Non-pigmented ciliary epithelial cell (primary cell): Measurements from ENCODE around the gene GSK3B.
"Not testable (repeated sequence)": the region's sequence is repeated elsewhere in the genome, so short reads cannot be mapped to it uniquely, and the experiment has no call there.

Experiments used
- DNase-seq: peaks from one replicate; pipeline ENCODE4 v3.0.0-alpha.2; 2010; ENCODE audit warnings: low read depth

Gene GSK3B

DNA sequence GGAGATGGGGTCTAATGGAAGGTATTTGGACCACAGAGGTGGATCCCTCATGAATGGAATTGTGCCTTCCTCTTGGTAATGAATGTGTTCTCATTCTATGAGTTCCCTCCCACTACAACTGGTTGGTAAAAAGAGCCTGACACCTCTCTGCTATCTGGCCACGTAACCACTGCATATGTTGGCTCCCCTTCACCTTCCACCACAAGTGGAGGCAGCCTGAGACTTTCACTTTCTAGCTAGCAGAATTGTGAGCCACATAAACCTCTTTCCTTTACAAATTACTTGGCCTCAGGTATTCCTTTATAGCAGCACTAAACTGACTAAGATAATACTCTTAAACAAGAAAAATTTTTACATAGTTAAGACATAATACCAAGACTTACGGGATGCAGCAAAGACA is 157.0 kb downstream of the GSK3B start:
- DNase-seq: no peak

DNA sequence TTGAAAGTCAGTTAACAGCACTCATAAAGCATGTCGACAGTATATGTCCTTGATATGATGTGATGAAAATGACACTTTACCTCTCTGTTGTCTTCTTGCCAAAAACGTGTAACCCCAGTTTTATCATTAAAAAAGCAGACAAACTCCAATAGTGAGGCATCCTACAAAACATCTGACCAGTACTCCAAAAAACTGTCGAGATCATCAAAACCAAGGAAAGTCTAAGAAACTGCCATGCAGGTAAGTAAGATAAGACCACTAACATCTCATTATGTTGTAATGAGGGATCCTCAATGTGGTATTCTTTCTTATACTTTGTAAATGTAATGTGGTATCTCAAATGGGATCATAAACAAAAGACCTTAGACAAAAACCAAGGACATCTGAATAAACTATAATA is 160.0 kb downstream of the GSK3B start:
- DNase-seq: no peak

DNA sequence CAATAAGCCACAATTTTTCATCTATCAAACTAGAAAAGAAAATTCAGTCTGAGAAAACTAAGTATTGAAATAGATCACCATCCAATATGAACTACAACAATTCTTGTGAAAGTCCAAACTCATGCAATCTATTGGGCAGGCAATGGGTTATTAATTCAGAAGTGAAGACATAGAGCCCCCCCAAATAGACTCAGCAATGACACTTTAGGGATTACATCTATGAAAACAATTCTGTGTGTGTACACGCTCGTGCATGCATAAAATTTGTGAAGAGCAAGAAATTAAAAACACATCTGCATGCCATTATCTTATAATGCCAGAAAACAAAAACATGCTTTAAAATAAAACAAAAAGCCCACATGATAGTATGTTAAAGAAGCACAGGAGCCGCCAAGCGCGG is 161.0 kb downstream of the GSK3B start:
- DNase-seq: no peak

DNA sequence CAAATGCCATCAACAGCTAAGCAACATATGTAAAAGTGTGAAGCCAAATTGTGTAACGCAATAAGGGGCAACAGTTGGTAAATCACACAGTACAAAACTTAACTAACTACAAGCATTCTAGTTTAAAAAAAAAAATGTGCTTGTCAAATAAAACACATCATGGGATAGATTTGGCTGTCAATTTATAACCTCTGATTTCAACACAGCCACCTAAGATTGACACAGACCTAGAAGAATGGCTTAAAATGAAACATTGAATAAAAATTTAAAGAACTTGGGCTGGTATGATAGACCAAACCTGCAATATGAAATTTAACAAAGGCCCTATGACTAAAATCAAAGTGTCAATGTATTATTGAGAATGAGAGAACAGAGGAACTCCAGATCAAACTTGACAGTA is 164.0 kb downstream of the GSK3B start:
- DNase-seq: no peak

DNA sequence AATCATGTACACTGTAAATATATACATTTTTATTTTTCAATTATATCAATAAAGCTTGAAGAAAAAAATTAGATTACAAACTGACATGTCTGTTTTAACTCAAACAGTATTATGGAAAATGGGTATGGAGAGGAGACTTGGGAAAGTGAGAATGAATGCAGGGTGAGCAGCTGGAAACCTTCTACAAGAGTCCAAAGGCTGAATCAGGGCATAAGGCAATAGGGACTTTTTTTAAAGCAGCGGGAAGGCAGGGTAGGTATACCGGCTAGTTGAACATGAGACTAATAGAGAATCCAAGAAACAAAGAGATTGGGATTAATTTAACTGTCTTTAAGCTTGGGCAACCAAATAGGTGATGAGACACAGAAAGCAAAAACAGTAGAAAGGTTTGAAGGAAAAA is 167.1 kb downstream of the GSK3B start:
- no peak for DNase-seq

DNA sequence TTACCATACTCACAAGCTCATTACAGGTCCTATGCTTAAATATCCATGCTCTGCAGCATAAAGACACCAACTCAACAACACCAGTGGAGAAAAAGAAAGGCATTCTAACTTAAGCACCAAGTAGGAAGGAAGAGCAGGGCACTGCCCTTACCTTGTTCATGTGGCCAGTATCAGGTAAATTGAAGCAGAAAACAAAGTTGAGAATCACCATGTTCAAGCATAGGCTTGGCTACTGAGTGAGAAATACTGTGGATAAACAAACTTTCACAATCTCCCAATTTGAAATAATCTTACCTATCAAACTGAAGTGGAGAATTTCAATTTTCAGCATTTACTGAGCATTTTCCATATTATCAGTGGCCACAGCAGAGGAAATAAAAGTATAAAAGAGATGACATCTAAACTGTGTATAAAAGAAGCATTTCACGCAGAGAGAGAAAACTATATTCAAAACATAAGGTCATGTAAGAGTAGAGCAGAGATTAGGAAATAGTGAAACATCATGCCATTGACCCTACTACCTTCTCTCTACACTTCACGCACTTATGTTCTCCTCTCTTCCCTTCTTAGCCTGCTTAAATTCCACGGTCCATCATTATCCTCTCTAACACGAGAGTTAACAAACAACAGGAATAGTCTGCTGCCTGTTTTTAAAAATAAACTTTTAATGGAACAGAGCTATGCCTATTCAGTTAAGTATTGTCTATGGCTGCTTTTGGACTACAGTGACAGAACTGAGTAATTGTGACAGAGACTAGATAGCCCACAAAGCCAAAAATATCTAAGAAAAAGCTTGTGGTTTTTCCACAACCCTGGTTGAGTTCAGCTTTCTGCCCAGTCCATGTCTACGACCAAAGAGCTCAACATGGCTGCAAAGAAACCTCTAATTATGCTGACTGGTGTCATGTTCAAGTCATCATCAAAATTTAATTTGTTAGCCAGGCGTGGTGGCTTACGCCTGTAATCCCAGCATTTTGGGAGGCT is 169.8 kb downstream of the GSK3B start:
- DNase-seq: no peak

DNA sequence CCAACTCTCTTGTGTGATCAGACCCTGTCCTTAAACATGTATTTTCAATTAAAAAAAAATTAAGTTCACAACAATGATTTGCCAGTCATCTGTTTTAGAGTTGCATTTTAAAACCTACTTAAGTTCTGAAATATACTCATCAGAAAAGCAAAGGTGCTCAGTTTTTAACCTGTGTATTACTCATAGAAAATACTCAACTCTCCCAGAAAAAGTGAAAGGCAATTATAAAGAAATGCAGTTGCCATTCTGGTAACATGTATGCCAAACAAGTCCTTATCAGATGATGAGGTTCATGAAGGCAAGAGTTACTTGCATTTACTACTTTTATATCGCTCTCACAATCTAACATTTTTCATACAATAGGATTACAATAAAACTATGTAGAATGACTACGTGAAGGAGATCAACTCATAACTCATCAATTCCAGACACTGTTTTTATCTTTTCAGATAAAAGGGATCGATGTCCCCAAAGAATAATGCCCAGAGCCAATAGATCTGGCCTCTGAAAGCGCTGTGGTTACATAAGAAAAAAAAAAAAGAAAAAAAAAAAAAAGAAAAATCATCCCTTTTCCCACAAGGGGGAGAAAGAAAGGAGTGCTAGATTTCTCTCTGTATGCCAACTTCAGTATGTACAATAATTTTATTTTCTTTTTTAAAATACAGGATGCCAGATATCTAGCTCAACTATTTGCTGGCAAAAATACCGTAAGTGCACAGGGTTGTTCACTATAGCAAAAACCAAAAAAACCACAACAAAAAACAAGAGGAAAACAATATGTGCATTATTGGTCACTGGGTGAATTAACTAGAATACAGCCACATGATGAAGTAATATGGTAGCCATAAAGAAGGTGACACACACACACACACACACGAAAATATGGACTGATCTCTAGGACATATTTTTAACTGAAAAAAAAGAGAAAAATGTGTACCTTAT is 175.0 kb downstream of the GSK3B start:
- no peak for DNase-seq

DNA sequence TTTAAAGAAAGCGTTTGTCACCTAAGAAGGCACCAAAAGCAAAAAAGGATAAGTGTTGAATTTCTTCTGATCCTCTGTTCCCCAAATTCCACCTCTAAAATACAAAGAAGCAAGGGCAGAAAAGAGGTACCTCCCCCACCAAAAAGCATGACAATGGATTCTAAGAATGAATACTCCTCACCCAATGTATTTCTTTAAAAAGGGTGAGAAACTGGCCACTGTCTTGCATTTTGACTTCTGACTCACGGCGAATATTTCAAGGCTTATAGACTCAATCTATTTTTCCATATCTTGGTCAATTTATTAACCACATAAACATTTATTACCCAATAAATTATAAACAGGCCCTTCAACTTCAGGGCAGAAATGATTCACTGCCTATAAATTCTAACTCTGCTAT is 181.2 kb downstream of the GSK3B start:
- DNase-seq: no peak

DNA sequence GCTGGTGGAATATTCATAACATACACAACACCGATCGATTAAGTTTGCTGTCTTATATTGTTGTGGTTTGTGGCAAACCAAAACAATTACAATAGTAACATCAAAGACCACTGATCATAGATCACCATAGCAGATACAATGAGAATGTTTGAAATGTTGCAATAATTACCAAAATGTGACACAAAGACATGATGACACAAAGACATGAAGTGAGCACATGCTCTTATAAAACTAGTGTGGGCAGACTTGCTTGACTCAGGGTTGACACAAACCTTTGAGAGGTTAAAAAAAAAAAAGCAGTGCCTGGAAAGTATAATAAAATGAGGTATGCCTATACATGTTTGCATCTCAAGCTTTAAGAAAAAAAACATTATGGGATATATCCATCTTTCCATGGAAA is 182.0 kb downstream of the GSK3B start:
- DNase-seq: no peak

DNA sequence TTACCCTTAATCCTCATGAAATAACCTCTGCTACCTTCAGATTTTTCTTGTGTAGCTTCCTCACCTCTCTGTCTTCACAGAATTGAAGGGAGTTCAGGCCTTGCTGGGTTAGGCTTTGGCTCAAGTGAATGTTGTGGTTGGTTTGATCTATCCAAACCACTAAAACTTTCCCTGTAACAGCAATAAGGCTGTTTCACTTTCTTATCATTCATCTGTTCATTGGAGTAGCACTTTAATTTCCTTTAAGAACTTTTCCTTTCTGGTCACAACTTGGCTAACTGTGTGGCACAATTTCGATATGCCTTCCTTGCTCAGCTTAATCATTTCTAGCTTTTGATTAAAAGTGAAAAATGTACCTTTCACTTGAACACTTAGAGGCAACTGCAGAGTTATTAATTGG is 182.5 kb downstream of the GSK3B start:
- DNase-seq: no peak

DNA sequence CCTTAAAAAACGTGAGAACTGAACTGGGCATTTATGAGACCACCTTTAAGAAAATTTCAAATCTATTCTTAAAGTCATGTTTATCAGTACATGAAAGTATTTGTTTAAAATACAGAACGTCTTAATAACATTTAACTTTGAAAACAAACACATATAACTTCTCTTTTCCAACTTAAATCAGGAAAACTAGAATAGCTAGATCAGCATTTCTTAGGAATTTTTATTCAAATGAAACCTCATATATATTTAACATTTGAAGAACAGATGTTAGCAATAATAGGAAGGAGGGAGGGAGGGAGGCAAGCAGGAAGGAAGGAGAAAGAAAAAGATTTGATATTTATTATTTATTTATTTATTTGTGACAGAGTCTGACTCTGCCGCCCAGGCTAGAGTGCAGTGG is 192.2 kb downstream of the GSK3B start:
- no peak for DNase-seq

DNA sequence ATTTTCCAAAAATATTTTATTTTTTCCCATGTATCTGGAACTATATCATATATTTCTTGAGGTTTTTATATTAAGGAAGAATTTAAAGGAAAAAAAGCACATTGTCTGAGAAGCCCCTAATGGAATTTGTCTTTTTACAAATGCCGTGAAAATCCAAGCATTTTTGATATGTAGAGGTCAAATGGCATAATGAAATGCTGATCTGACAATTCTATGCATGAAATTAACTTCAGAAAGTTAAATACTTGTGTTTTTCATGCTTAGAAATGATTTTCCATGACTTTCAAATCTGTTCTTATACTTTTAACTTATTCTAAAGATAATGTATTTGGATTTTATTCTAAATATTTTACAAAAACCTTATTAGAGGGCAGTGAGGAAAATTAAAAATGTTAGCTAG is 193.1 kb downstream of the GSK3B start:
- no peak for DNase-seq

DNA sequence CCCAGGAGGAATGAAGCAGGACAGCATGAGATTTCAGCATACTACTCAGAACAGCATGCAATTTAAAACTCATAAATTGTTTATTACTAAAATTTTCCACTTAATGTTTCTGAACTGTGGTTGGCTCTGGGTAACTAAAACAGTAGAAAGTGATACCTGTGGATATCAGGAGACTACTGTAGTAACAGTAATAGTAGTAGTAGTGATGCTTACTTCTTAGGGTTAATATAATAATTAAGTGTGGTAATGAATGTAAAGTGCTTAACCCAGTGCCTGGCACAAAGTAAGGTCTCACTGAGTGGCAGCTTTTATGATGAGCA is 195.1 kb downstream of the GSK3B start:
- DNase-seq: no peak

DNA sequence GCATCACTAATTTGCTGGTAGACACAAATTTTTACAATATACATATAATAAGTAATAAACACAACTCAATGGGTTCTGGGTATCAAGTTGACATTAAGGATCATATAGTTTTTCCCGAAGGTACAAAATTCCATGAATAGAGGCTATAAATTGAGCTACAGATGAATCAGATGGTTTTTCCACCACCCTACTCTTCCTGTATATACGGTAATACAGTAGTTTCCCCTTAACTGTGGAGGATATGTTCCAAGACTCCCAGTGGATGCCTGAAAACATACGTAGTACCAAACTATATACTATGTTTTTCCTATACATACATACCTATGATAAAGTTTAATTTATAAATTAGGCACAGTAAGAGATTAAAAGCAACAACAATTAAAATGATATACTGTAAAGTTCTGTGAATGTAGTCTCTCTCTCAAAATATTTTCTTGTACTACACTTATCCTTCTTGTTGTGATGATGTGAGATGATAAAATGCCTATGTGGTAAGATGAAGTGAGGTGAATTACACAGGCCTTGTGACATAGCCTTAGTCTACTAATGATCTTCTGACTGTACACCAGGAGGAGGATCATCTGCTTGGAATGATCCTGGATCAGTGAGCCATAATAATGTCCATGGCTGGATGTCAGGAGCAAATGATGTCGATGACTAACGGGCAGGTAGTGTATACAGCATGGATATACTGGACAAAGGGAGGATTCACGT is 195.6 kb downstream of the GSK3B start:
- DNase-seq: no peak

DNA sequence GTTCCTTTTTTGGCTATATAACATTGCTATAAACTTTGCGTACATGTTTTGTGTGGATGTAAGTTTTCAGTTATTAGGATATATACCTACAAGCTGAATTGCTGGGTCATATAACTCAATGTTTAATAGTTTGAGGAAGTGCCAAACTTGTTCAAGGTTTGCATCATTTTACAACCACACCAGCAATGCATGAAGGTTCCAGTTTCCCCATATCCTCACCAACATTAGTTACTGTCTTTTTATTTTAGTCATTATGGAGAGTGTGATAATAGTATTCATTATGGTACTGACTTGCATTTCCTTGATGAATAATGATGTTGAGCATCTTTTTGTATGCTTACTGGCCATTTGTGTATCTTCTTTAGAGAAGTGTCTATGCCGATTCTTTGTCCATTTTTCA is 200.1 kb downstream of the GSK3B start:
- no peak for DNase-seq

DNA sequence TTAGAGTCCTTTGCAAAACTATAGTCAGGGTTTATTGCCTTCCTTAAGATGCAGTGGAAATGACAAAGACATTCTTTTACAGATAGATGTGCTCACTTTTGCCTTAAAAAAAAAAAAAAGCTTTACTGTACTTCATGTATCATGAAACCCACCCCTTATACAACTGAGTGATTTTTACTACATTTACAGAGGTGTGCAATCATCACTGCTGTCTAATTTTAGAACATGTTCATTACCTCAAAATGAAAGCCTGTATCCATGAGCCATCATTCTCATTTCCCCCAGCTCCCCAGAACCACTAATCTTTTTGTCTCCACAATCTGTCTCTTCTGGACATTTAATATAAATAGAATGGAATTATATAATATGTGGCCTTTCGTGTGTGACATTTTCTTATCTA is 200.5 kb downstream of the GSK3B start:
- DNase-seq: no peak

DNA sequence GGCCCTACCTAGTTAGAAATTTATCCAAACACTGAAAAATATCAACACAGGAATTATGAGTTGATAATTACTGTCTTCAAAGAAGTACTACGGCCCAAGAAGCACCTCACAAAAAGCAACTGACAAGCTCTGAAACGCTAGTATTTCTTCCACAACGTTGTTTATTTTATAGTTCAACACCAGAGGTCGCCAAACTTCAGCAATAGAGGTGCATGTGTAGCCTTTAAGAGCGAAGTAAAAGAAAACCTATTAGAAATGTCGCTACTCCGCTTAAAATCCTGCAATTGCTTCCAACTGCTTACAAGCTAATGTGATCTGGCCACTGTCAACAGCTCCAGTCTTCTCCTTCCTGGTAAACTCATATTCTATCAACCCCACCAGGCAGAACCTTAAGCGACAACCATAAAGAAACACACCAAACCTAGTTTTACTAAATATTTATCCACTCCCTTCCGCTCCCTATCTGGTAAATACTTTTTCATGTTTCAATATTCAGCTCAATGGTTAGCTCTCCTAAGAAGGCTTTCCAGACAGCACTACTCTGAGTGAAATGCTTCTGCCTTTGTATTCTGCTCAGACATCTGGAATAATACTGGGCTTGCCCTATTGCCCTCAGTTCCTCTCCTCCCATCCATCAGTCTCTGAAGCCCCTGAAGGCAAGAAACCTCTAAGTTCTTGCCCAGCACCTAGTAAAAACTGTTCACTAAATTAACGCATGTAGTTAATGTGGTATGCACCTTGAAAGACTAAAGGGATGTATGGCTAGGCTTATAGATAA is 202.1 kb downstream of the GSK3B start:
- no peak for DNase-seq

DNA sequence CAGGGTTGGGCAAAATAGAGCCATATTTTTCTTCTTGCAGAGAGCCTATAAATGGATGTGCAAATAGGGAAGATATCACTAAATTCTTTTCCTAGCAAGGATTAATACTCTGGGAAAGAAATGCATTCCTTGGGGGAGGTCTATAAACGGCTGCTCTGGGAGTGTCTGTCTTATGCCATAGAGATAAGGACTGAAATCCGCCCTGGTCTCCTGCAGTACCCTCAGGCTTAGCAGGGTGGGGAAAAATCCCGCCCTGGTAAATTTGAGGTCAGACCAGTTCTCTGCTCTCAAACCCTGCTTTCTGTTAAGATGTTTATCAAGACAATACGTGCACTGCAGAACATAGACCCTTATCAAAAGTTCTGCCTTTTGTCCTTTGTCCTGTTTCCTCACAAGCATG is 205.6 kb downstream of the GSK3B start:
- not testable (repeated sequence) for DNase-seq

DNA sequence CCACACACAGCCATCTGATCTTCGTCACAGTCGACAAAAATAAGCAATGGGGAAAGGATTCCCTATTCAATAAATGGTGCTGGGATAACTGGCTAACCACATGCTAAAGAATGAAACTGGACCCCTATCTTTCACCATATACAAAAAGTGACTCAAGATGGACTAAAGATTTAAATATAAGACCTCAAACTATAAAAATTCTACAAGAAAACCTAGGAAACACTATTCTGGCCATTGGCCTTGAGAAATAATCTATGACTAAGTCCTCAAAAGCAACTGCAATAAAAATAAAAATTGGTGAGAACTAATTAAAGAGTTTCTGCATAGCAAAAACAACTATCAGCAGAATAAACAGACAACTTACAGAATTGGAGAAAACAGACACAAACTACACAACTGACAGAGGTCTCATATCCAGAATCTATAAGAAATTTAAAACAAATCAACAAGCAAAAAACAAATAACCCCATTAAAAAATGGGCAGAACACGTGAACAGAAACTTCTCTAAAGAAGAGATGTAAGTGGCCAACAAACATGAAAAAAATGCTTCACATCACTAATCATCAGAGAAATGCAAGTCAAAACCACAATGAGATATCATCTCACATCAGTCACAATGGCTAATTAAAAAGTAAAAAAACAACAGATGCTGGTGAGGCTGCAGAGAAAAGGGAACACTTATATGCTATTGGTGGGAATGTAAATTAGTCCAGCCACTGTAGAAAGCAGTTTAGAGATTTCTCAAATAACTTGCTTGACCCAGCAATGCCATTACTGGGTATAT is 208.3 kb downstream of the GSK3B start:
- no peak for DNase-seq

DNA sequence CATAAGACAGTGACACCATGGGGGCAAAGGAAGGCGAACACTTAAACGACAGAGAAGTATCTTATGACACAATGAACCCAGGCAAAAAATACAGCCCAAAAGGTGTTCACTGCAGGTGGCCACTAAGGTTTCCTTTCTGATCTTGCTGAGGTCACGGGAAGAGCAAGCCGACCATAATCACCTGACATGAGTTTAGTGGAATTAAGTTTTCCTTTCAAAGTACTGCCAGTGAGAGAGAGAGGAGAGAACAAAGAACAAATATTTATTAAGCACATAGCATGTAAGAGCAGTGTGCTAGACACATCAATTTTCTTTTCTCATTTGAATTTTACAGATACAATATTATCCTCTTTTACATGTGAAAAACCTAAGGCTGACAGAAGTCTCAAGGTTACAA is 210.1 kb downstream of the GSK3B start:
- DNase-seq: no peak
